Fibroblast of pulmonary artery (primary cell): ENCODE data around the gene MEIOB.

Experiments used
- DNase-seq: peaks from one replicate; pipeline ENCODE4 v3.0.0-alpha.2; 2010; ENCODE audit warnings: low read depth
- H3K4me3 ChIP-seq: replicated peaks from 2 replicates; pipeline ENCODE4 v1.5.1; 2011; ENCODE audit warnings: low read depth, mild to moderate bottlenecking, control low read depth, low read length, moderate library complexity
- CTCF ChIP-seq: IDR thresholded peaks from 2 replicates; pipeline ENCODE4 v1.5.1; 2011; ENCODE audit warnings: mild to moderate bottlenecking, control low read depth, low read length, inconsistent platforms; ENCODE audit errors: missing control alignments

The MEIOB gene

GRCh38 chr16:1793578-1794220 is 78.3 kb downstream of the MEIOB start, which contains the start of gene IGFALS:
IGFALS (minus strand) TSS chr16:1793705; CDS start chr16:1793652, 53 bp downstream.
- no peak within 1 kb of the TSS for H3K4me3 ChIP-seq
- DNase-seq, result no peak
- no peak for TF ChIP-seq CTCF

- no peak for DNase-seq
- no peak for TF ChIP-seq CTCF
- no peak overlapping the region for H3K4me3 ChIP-seq
These were observed 79.0 kb downstream of the MEIOB start for GRCh38 chr16:1792836-1793577.

GRCh38 chr16:1791943-1792812 is 79.8 kb downstream of the MEIOB start:
- no peak overlapping the region for H3K4me3 ChIP-seq
- no peak for DNase-seq
- TF ChIP-seq CTCF, result no peak

GRCh38 chr16:1791256-1791942 is 80.6 kb downstream of the MEIOB start:
- no peak for TF ChIP-seq CTCF
- no peak overlapping the region for H3K4me3 ChIP-seq
- no peak for DNase-seq

- no peak for DNase-seq
- no peak overlapping the region for H3K4me3 ChIP-seq
- no peak for TF ChIP-seq CTCF
These were observed 81.2 kb downstream of the MEIOB start for GRCh38 chr16:1790611-1791255.

GRCh38 chr16:1790261-1790610 is 81.7 kb downstream of the MEIOB start:
- TF ChIP-seq CTCF, result no peak
- no peak overlapping the region for H3K4me3 ChIP-seq
- DNase-seq, result no peak
